GM21367 (cell line): Measurements from ENCODE around the gene CDHR2.

Experiments used
- ATAC-seq: cut with Tn5 transposase; IDR thresholded peaks from one replicate; pipeline ENCODE4 v1.9.1; 2021; ENCODE audit not compliant: unreplicated experiment

Gene CDHR2, protein sequence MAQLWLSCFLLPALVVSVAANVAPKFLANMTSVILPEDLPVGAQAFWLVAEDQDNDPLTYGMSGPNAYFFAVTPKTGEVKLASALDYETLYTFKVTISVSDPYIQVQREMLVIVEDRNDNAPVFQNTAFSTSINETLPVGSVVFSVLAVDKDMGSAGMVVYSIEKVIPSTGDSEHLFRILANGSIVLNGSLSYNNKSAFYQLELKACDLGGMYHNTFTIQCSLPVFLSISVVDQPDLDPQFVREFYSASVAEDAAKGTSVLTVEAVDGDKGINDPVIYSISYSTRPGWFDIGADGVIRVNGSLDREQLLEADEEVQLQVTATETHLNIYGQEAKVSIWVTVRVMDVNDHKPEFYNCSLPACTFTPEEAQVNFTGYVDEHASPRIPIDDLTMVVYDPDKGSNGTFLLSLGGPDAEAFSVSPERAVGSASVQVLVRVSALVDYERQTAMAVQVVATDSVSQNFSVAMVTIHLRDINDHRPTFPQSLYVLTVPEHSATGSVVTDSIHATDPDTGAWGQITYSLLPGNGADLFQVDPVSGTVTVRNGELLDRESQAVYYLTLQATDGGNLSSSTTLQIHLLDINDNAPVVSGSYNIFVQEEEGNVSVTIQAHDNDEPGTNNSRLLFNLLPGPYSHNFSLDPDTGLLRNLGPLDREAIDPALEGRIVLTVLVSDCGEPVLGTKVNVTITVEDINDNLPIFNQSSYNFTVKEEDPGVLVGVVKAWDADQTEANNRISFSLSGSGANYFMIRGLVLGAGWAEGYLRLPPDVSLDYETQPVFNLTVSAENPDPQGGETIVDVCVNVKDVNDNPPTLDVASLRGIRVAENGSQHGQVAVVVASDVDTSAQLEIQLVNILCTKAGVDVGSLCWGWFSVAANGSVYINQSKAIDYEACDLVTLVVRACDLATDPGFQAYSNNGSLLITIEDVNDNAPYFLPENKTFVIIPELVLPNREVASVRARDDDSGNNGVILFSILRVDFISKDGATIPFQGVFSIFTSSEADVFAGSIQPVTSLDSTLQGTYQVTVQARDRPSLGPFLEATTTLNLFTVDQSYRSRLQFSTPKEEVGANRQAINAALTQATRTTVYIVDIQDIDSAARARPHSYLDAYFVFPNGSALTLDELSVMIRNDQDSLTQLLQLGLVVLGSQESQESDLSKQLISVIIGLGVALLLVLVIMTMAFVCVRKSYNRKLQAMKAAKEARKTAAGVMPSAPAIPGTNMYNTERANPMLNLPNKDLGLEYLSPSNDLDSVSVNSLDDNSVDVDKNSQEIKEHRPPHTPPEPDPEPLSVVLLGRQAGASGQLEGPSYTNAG (N-terminal part only)

DNA sequence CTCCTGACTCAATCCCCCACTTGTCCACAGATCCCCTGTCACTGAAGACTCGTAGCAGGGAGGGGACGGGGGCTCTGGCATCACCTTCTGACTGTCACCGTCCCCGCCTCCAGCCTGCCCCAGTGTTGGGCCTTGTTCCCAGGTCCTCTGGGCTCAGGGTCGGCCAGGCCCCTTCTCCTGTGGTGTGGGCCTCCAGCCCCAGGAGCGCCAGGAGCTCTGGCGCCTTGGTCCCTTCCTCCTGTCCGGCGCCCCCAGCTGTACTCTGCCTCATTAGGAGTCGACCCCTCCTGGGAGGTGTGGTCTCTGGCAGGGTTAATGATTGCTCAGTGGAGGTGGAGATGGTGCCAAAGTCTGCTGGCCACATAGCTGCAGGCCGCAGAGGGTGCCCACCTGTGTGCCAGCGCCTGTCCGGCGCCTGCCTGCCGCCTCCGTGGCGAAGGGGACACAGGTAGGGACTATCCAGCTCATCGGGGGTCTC is at the start of gene CDHR2:
TSS of gene CDHR2 (plus strand) at position 376 of the 478 bp plus-strand sequence. CDS start 16,011 bp downstream, outside the sequence.
- ATAC-seq, result no peak

GRCh38 chr5:176500511-176500910 is 48.6 kb upstream of the CDHR2 start:
- no peak for ATAC-seq

DNA sequence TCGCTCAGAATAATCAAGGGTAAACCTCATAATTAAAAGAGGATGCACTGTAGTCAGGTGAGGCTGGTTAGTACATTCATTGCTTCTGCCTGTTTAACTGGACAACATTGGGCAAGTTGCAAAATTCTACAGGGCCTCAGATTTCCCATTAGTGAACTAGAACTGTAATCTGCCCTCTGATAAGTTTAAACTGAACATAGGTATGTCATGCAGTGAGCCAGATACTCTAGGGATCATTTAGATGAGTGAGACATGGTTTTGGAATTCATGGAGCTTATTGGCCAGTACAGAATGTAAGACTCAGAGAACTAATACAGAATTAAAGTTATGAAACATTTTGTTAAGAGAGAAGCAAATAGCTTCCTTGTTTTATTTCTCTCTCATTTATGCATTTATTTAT is 47.8 kb upstream of the CDHR2 start:
- ATAC-seq, result no peak

DNA sequence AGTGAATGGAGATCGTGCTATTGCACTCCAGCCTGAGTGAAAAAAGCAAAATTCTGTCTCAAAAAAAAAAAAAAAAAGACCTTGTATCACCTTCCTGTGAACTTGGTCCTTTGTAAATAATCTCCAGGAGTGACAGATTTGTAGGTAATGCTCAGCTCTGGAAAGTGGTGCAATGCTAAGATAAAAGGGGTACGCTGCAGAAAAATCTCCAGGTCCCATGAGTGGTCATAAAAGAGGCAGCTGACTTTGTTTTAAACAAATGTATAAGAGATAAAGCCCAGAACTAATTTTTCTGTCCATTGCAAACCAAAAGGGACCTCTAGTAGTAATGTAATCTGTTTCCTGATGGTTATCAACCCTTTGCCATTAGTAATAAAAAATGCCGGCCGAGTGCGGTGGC is 45.6 kb upstream of the CDHR2 start:
- no peak for ATAC-seq

DNA sequence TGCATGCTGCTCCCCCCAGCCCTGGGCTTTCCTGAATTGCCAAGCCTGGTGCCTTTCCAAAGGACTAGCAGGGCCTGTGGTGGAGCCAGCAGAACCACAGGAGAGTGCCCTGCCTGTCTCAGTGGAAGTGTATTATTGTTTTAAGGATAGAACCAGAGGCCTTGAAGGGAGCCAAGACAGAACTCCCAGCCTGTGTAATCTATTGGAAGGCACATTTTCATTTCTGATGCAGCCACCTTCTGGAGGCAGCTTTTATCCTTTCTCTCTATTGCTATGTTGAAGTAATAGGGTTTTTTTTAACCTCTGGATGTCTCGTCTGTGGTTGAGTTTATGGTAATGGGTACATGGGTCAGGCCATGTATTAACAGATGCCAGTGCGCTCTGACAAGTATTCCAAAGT is 41.2 kb upstream of the CDHR2 start:
- ATAC-seq, result no peak

- no peak for ATAC-seq
Observed at GRCh38 chr5:176508603-176509002, 40.5 kb upstream of the CDHR2 start.

GRCh38 chr5:176513788-176514187 is 35.4 kb upstream of the CDHR2 start:
- no peak for ATAC-seq

GRCh38 chr5:176514244-176514950 is 34.7 kb upstream of the CDHR2 start:
- no peak for ATAC-seq

- ATAC-seq, result no peak
Observed at GRCh38 chr5:176515396-176515795, 33.7 kb upstream of the CDHR2 start.

DNA sequence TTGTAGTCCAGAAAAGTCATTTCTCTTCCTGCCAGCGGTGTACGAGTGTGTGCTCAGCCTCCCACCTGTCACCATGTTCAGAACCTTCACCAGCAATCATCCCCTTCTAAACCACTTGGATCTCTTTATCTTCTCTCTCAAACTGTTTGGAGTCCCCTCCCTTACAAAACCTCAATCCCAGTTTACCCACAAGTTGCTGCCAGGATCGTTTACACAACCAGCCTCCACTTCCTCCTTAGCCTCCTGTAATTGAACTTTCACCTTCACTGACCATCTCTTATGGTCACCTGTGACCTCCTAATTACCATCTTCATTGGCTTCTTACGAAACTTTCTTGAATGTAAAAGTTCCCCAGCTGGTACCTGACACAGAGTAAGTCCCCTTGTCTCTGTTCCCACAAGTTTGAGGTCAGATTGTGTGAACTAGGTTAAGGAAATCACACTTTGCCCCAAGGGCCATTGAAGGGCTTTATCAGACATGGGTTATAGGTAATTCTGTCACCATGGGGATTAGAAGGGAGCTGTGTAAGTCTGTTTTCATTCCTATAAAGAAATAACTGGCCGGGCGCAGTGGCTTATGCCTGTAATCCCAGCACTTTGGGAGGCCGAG is 32.0 kb upstream of the CDHR2 start:
- no peak for ATAC-seq

GRCh38 chr5:176519810-176520720 is 29.1 kb upstream of the CDHR2 start:
- no peak for ATAC-seq

DNA sequence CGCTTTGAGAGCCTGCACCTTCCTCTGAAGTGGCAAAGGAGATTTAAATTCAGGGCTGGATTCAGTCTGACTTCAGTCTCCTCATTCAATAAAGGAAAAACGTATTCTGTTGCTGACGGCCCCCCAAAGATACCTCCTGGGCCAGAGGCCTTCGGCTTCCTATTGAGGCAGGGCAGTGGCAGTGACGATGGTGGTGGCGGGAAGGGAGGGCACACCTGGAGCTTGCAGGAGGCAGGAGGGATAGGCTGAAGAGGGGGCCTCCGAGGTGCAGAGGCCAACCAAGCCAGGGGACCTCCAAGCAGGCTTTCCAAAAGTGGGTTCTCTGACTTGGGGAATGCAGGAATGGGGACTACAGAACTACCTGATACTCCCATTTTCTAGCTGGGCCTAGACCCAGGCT is 27.9 kb upstream of the CDHR2 start:
- ATAC-seq, result no peak

- no peak for ATAC-seq
Observed at GRCh38 chr5:176521699-176522263, 27.4 kb upstream of the CDHR2 start.

GRCh38 chr5:176524138-176524537 is 25.0 kb upstream of the CDHR2 start:
- no peak for ATAC-seq

DNA sequence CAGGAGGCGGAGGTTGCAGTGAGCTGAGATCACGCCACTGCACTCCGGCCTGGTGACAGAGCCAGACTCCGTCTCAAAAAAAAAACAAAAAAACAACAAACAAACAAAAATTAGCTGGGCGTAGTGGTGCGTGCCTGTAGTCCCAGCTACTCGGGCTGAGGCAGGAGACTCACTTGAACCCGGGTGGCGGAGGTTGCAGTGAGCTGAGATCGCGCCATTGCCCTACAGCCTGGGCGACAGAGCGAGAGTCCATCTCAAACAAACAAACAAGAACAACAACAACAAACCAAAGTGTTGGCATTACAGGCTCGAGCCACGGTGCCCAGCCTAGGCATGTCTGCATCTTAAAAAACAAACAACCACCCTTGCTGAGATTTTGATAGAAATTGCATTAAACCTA is 24.2 kb upstream of the CDHR2 start:
- ATAC-seq, result no peak

GRCh38 chr5:176525677-176526076 is 23.5 kb upstream of the CDHR2 start:
- no peak for ATAC-seq

- no peak for ATAC-seq
Observed at GRCh38 chr5:176526462-176526861, 22.7 kb upstream of the CDHR2 start.
